Gastroesophageal sphincter (tissue), 4 donors: ENCODE measurements around the gene PIM3. TPM values are rescaled to one million over a fixed set of nuclear protein-coding genes. Genes with fewer than 3 reads are reported as not detected.

Source experiments
- ATAC-seq: fragments of 150-250 bp; one replicate; pipeline ENCODE4 v1.9.1; 2016; ENCODE audit warnings: mild to moderate bottlenecking, moderate library complexity
- H3K27ac ChIP-seq, 4 donors: fragments of 200-600 bp; sonication (generic) in 3 of 4; 1 replicate in 3 of 4; 2 replicates in 1 of 4; pipeline ENCODE4 v1.5.1; 2016 to 2019
- H3K27me3 ChIP-seq: fragments of 200-600 bp; sonication (generic); one replicate; pipeline ENCODE4 v1.5.1; 2019
- H3K36me3 ChIP-seq, 2 donors: fragments of 200-600 bp; sonication (generic); one replicate each; pipeline ENCODE4 v1.5.1; 2019; ENCODE audit warnings: control low read depth in 1 of 2
- H3K4me1 ChIP-seq, 3 donors: fragments of 200-600 bp; sonication (generic); 1 replicate in 2 of 3; 2 replicates in 1 of 3; pipeline ENCODE4 v1.5.1; 2016 to 2019; ENCODE audit warnings: control low read depth in 2 of 3
- H3K4me3 ChIP-seq, 2 donors: fragments of 200-600 bp; sonication (generic); one replicate each; pipeline ENCODE4 v1.5.1; 2019; ENCODE audit warnings: mild to moderate bottlenecking in 1 of 2, moderate library complexity in 1 of 2
- H3K9me3 ChIP-seq, 3 donors: fragments of 200-600 bp; sonication (generic); one replicate each; pipeline ENCODE4 v1.5.1; 2017 to 2019; ENCODE audit warnings: control low read depth in 2 of 3
- EP300 ChIP-seq: sonication (generic); formaldehyde crosslinking; IDR thresholded peaks from one replicate; pipeline ENCODE4 v1.6.1; 2017; ENCODE audit warnings: antibody characterized with exemption, mild to moderate bottlenecking
- POLR2A ChIP-seq, 2 donors: fragments of 450-650 bp; IDR thresholded peaks; one replicate each; pipeline ENCODE4 v1.6.1; 2017; ENCODE audit warnings: antibody characterized with exemption in 2 of 2, mild to moderate bottlenecking in 2 of 2, moderate library complexity in 1 of 2
- POLR2AphosphoS5 ChIP-seq: sonication (generic); formaldehyde crosslinking; IDR thresholded peaks from one replicate; pipeline ENCODE4 v1.6.1; 2017; ENCODE audit warnings: antibody characterized with exemption
- WGBS, 2 donors: methylation state at CpG; one replicate each; pipeline ENCODE4 v1.1.5; 2018; ENCODE audit warnings: low coverage in 1 of 2; 5-methylcytosine and 5-hydroxymethylcytosine counted together
- total RNA-seq, 4 donors: library from RNA; depleted of rRNA; stranded (reverse); fragments of >200 nt; gene quantifications; one replicate each; pipeline ENCODE4 v1.1.0, GENCODE V29; 2016
- TF ChIP-seq, protein P1 (sequence below), 4 experiments: fragments of 200-600 bp in 2 of 4; fragments of 450-650 bp in 2 of 4; sonication (generic) in 1 of 4; IDR thresholded peaks; one replicate each; pipeline ENCODE4 v1.5.1; 2017 to 2019; ENCODE audit warnings: antibody characterized with exemption in 4 of 4, mild to moderate bottlenecking in 2 of 4, moderate library complexity in 2 of 4

PIM3 gene
- total RNA-seq, 4 donors from 2014 or later, result 30.0 to 58.3 (median 46.4) TPM

DNA sequence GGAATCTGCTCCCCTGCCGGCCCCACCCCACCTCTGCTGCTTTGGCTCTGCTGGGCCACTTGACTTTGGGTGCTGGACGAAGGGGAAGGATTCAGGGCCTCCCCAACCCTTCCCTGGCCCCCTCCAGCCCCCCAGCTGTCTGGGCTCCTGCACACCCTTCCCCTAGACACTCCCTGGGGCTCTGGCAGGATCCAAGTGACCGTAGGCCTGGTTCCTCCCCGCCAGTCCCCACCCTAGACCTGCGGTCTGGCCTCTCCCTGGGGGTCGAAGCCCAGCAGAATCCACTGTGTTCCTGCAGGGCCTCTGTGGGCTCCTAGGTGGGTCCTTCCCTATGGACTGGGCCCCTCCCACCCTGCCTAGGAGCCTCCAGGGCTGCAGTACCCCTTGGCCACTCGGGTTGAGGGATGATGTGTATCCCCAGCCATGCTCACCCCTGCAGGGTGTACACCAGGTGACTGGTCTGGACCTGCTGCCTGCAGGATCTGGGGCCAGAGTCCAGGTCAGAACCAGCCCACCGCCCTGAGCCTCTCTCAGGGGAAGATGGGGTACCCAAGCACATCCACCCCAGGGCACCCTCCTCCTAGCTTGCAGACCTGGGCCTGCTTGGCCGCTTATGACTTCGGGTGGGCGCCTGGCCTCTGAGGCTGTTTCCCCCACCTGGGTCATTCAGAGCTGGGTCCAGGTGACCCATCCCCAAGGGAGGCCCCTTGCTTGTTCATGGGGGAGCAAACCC is 5.6 kb downstream of the PIM3 start:
- WGBS, 2 donors, result no CpG with 5 or more reads among the region's 11 CpGs
- H3K27ac ChIP-seq, result peak overlapping the region in 3 of 4 donors; percentile 96 to 98 (median 97)
- TF ChIP-seq POLR2A (IDR thresholded peaks at IDR 0.05) (no peak), EP300 (no peak), POLR2AphosphoS5 (no peak)
- TF ChIP-seq, protein P1, sequence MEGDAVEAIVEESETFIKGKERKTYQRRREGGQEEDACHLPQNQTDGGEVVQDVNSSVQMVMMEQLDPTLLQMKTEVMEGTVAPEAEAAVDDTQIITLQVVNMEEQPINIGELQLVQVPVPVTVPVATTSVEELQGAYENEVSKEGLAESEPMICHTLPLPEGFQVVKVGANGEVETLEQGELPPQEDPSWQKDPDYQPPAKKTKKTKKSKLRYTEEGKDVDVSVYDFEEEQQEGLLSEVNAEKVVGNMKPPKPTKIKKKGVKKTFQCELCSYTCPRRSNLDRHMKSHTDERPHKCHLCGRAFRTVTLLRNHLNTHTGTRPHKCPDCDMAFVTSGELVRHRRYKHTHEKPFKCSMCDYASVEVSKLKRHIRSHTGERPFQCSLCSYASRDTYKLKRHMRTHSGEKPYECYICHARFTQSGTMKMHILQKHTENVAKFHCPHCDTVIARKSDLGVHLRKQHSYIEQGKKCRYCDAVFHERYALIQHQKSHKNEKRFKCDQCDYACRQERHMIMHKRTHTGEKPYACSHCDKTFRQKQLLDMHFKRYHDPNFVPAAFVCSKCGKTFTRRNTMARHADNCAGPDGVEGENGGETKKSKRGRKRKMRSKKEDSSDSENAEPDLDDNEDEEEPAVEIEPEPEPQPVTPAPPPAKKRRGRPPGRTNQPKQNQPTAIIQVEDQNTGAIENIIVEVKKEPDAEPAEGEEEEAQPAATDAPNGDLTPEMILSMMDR (IDR thresholded peaks at IDR 0.05), result no peak

DNA sequence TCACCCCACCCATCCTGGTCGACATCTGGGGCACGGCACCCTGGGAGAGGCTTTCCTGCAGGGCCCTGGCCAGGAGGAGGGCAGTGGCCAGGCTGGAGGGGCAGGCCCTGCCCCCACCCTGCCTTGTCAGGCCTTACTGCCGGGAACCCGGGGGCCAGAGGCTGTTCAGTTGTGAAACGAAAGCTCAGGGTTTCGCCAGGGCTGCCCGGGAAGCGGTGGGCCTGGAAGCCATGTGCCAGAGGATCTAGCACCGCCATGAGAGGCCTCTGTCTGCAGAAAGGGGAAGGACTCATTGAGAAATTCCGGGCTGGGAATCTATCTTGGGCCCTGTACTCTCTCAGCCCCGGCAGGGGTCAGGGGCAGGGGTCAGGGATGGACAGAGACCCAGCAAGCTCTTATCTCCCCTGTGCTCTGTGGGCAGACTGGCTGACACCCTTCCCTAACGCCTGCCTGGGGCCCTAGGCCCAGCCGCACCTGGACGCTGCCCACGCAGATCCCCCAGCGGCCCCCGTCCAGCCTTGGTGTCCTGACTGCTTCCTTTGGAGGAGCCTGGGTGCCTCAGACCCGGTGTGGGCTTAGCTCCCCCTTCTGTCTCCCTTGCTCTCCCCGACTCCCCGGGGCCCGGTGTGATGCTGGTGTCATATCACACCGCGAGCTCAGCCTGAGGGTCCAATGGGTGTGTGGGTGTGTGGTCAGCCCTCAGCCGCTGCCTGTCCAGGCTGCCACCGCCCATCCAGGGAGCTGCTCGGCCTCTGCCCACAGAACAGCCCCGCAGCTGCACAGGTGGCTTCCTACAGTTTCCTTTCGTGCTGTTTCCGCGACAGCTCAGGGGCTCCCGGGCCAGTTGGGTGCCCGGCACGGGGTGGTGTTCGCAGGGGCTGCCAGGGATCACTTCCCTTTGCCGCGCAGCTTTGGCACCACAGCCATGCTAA is 6.5 kb downstream of the PIM3 start:
- peaks cover 0 to 32% of the 10 kb centered on the region in 2 donors for H3K36me3 ChIP-seq
- WGBS, 2 donors, result no CpG with 5 or more reads among the region's 36 CpGs
- no peak for ATAC-seq

More for the DNA sequence above, 5.6 kb downstream of the PIM3 start:
- Histone ChIP-seq H3K36me3 (peaks cover 0 to 32% of the 10 kb centered on the region in 2 donors), H3K4me3 (peak overlapping the region in 1 of 2 donors; percentile 97), H3K9me3 (no peaks in the 10 kb centered on the region), H3K27me3 (no peaks in the 10 kb centered on the region), H3K4me1 (peaks cover 0 to 98% (median 56%) of the 10 kb centered on the region in 3 donors)
- ATAC-seq, result no peak

DNA sequence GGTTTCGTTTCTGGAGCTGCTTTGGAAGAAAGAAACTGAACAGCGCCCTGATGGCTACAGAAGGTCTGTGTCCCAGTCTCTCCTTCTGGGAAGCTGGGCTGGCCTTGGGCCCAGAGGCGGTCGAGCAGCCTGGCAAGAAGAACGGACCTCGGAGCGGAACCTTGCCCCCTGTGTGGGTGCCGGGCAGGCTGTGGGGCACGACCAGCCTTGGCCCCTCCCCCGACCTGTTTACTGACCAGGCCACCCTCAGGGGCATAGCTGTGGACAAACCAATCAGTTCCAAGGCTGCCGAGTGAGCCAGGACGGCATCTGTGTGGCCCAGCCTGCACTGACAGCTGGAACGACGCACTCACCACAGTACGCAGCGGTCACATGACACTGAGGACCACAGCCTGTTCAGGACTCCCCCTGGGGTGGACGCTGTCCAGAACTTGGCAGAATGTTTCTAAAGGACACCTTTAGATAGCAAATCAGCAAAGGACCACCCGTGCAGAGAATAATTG is 7.2 kb downstream of the PIM3 start:
- H3K27ac ChIP-seq, result peak overlapping the region in 3 of 4 donors; percentile 96 to 98 (median 97)
- no peaks in the 10 kb centered on the region for H3K27me3 ChIP-seq
- peaks cover 0 to 29% of the 10 kb centered on the region in 2 donors for H3K36me3 ChIP-seq
- no peak for ATAC-seq
- H3K4me1 ChIP-seq, result peaks cover 0 to 99% (median 62%) of the 10 kb centered on the region in 3 donors
- no peak for TF ChIP-seq POLR2A (IDR thresholded peaks at IDR 0.05)
- peak; percentile 35 for TF ChIP-seq POLR2AphosphoS5
- WGBS, 2 donors, result 67% methylated on average over 1 of the region's 18 CpGs; no CpG with 5 or more reads in 1 of the 2 donors
- H3K4me3 ChIP-seq, result peak overlapping the region in 1 of 2 donors; percentile 35
- no peaks in the 10 kb centered on the region for H3K9me3 ChIP-seq

More for the DNA sequence above, 6.5 kb downstream of the PIM3 start:
- Histone ChIP-seq H3K4me1 (peaks cover 0 to 98% (median 65%) of the 10 kb centered on the region in 3 donors), H3K27me3 (no peaks in the 10 kb centered on the region), H3K9me3 (no peaks in the 10 kb centered on the region), H3K4me3 (peak overlapping the region in 1 of 2 donors; percentile 35), H3K27ac (peak overlapping the region; percentile 4 to 98 (median 96))
- TF ChIP-seq POLR2A (IDR thresholded peaks at IDR 0.05) (no peak), EP300 (no peak), POLR2AphosphoS5 (no peak)
- TF ChIP-seq, protein P1 (IDR thresholded peaks at IDR 0.05), result no peak

DNA sequence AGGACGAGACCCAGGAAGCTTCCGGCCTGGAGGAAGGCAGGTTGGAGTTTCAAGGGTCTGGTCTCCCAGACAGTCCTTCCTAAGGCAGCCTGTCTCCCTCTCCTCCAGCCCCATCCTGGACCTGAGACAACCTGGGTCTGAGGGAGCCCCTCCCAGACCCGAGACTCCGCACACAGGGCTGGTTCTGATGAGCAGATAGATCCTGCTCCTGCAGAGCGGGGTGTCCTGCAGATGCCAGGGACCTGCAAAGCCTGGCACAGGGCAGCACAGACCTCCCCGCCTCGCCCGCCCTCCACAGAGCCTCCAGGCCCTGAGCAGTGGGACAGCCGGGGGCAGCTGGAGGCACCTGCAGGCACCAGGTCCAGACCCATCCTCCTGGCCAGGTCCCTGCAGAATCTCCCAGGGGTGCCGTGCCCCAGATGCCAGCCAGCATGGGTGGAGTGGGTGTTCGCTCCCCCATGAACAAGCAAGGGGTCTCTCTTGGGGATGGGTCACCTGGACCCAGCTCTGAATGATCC is 7.8 kb downstream of the PIM3 start:
- peak overlapping the region in 3 of 4 donors; percentile 96 to 98 (median 97) for H3K27ac ChIP-seq
- no peaks in the 10 kb centered on the region for H3K9me3 ChIP-seq
- peaks cover 0 to 23% of the 10 kb centered on the region in 2 donors for H3K36me3 ChIP-seq
- no peak for ATAC-seq
- TF ChIP-seq, protein P1 (IDR thresholded peaks at IDR 0.05), result no peak
- TF ChIP-seq POLR2AphosphoS5 (no peak), POLR2A (IDR thresholded peaks at IDR 0.05) (no peak), EP300 (no peak)
- WGBS, 2 donors, result 74% methylated on average over 3 of the region's 11 CpGs; no CpG with 5 or more reads in 1 of the 2 donors
- H3K4me1 ChIP-seq, result peaks cover 0 to 93% (median 57%) of the 10 kb centered on the region in 3 donors
- no peaks in the 10 kb centered on the region for H3K27me3 ChIP-seq
- H3K4me3 ChIP-seq, result no peak overlapping the region
